ENCODE results near the gene UGT2A1.

The UGT2A1 gene

DNA sequence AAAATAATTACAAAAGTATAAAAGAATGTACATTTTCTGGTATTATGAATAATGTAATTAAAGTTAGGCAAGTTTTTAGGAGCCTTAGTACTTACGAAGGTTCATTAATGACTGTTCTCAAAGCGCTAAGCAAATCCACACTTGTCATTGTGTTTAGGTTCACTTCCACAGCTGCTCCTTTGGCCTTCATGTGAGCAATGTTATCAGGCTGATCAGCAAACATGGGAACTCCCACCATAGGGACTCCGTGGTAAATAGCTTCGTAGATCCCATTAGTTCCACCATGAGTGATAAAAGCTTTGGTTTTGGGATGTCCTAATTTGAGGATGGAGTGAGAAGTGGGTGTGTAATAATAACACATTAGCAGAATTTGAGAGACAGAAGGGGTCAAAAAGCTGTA, 58.7 kb downstream of the UGT2A1 start:
- in situ Hi-C loops (cut with MboI; ENCODE audit: low sequenced_read_pairs), result no loop called here

DNA sequence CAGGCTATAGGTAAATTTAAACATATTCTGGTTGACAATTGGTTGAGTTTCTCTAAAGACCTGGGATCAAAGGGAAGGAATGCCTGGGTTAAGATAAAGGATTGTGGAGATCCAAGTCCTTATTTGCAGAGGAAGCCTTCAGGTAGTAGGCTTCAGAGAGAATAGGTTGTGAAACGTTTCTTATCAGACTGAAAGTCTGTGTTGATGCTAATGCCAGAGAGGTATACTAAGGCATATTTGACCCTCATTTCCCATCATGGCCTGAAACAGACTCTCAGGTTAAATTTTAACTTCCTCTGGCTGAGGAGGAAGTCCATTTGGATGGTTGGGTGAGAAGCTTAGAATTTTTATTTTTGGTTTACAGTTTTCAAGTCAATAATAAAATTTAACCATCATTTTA, 61.7 kb downstream of the UGT2A1 start:
- in situ Hi-C loops (cut with MboI; ENCODE audit: low sequenced_read_pairs), result no loop called here

DNA sequence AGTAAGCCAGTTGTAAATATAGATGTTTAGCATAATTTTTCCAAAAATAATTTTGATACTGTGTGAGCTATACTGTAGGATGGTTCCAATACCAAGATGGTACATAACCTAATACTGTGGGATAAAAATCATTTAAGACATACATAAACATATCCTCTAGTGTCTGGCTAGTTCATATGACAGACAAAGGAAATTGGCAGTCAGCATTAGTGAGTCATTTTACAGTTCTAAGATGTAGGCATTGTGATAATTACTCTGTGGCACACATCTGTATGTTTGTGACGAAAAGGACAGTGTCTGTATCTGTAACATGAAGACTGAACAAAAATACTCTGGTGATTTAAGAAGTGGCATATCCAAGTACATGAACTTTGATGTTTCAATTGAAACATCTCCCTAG, 63.2 kb downstream of the UGT2A1 start:
- in situ Hi-C loops (cut with MboI; ENCODE audit: low sequenced_read_pairs), result no loop called here

DNA sequence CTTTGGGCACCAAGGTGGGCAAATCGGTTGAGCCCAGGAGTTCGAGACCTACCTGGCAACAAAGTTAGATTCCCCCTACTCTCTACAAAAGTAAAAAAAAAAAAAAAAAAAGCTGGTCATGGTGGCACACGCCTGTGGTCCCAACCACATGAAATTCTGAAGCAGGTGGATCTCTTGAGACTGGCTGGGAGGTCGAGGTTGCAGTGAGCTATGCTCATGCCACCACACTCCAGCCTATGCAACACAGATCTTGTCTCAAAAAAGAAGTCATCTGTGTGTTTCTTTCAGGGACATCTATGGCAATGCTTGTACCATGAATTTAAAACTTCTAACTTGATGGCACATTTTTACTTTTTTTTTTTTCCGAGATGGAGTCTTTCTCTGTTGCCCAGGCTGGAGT, 68.9 kb downstream of the UGT2A1 start:
- in situ Hi-C loops (cut with MboI; ENCODE audit: low sequenced_read_pairs), result no loop called here

DNA sequence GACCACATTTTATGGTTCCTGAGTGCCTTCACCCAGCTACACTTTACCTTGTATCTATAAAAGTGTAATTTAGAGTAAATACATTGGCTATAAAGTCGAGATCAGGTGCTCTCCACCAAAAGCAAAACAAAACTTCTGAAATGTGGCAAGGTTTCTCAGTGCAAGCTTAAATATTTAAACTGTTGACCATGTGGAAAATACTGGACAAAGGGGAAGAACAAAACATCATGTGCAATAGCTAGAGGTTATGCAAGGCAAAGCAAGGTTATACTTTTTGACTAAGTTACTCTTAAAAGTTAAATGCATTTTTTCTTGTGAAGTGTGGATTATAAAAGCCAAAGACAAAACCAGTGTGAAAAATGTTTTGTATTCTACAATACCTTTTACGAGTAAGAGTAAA, 69.5 kb downstream of the UGT2A1 start:
- in situ Hi-C loops (cut with MboI; ENCODE audit: low sequenced_read_pairs), result no loop called here

DNA sequence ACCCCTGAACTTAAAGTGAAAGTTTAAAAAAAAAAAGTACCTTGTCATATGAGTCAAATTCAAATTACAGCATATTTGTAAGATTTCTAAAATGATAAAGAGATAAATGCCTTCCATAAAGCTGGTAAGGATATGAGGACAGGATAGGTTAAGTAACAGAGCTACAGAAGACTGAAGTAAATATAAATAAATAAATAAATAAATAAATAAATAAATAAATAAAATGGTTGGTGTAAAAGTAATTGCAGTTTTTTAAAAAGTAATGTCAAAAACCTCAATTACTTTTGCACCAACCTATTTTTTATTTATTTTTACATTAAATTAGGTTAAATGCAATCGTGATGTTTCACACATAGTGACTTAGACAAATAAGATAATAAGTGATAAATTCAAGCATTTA, 75.8 kb downstream of the UGT2A1 start:
- in situ Hi-C loops (cut with MboI; ENCODE audit: low sequenced_read_pairs), result no loop called here

DNA sequence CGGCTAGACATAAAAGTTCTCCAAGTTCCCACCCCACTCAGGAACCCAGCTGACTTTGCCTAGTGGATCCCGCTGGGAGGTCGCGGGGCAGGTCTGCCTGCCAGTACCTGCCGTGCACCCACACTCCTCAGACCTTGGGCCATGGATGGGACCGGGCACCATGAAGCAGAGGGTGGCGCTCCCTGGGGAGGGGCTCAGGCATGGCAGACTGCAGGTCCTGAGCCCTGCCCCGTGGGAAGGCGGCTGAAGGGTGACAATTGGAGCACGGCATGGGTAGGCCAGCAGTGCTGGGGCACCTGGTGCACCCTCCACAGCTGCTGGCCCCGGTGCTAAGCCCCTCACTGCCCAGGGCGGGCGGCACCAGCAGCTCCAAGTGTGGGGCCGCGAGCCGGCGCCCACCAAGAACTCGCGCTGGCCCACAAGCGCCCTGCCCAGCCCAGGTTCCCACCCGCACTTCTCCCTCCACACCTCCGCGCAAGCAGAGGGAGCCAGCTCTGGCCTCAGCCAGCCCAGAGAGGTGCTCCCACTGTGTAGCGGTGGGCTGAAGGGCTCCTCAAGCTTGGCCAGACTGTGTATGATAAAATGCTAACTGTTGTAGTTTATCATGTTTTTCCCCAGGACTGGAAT, 76.7 kb downstream of the UGT2A1 start:
- in situ Hi-C loops (cut with MboI; ENCODE audit: low sequenced_read_pairs), result no loop called here

DNA sequence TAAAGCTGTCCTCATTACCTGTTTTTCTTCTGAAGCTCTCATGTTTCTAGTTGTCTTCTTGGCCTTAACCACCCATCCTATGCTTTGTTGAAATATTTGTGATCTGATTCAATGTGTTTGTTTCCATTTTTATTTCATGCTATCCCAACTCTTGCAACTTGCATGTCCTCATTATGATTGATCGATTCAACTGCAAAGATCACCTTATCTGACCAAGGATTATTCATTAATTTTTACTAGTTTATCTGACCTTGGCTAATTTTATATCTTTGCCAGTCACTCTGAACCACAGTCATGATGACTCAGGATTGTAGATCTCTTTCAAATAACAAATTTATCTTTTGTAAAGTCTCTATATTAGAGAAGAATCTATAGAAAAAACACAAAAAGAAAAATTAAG, 84.3 kb downstream of the UGT2A1 start:
- in situ Hi-C loops (cut with MboI; ENCODE audit: low sequenced_read_pairs), result no loop called here

DNA sequence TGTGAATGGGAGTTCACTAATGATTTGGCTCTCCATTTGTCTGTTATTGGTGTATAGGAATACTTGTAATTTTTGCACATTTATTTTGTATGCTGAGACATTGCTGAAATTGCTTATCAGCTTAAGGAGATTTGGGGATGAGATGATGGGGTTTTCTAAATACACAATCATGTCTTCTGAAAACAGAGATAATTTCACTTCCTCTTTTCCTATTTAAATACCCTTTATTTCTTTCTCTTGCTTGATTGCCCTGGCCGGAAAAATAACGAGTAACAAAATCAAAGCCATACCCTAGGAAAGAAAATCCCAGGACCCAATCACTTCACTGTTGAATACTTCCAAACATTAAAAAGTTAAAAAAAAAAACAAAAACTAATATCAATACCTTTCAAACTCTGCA, 89.6 kb downstream of the UGT2A1 start:
- in situ Hi-C loops (cut with MboI; ENCODE audit: low sequenced_read_pairs), result no loop called here

DNA sequence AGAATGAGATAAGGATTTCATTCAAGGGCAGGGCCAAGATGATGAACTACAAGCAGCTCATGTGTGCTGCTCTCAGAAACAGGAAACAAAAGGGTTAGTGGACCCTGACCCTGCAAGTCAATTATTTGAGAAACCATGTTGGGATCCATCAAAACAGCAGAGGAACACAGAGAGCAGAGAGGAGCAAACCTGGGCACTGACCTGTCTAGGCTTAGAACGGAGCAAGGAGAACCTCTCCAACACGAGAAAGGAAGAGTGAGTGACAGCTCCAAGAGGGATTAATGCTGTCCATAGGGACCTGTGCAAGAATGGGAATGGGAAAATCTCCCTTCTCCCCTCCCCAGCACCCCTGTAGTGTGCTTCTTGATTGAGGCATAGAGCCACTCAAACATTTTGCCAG, 103.4 kb downstream of the UGT2A1 start:
- in situ Hi-C loops (cut with MboI; ENCODE audit: low sequenced_read_pairs), result no loop called here

DNA sequence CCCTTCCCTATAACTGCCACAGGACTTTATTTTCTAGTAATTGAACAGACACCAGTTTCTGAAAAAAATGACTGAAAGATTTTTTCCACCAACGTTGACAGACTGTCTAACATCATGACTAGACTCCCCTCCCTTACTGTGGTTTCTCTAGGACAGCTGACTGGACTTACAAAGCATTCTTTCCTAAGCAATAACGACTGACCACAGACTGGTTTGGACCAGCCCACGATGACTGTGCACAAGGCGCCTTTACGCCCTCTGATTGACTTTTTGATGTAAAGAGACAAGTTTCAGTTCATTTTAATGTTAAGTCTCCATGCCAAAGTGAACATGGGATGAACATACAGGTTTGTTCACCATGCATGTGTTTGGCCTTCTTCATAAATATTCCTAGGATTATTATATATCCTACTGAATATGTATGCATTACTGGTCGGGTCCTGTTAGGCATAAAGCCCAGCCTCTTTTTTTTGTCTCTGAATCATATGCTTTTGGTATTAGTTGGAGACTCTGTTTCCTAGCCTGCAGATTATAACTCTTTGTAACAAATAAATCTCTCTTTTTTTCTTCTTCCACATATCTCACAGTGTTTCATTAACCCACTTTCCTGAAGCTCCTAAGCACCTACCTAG, 106.8 kb downstream of the UGT2A1 start:
- in situ Hi-C loops (cut with MboI; ENCODE audit: low sequenced_read_pairs), result no loop called here
